NCI-H82 treated with DMSO at 0.1 percent for 48 hours (cell line): Measurements from ENCODE around the gene RNF19B.

Experiments
- DNase-seq: peaks from one replicate; lab custom pipeline; 2025; ENCODE audit not compliant: unreplicated experiment; lab: John Stamatoyannopoulos, UW

RNF19B gene

GRCh38 chr1:32969566-32969965, 5.0 kb upstream of the RNF19B start:
- DNase-seq: no peak

DNA sequence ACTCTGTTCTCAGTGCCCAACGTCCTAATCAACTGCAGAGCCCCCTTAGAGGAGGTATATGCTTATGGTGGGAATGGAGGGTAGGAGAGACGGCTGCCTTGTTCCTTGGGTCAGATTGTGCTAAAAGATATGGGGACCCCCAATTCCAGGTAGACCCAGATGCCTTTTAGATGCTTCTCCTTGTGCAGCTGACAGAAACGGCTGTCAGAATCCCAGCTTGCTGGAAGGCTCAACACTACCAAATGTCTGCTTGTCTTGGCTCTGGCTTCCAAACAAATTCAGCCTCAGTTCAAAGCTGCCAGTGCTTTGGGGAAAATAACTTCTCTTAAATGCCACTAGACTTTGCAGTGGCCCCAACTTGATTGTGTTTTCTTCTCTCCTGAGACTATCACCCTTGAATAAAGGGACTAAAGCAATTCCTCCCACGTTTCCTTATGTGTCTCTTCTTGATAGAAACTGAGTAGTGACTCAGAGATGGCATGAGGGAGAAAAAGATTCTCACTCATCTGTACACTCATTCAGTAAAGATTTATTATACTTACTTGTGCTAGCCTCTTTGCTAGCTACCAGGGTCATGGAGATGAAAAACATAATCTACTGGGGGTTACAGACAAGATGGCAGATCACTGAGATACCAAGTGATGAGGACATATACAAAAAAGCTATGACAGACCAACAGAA, 3.4 kb upstream of the RNF19B start:
- no peak for DNase-seq

DNA sequence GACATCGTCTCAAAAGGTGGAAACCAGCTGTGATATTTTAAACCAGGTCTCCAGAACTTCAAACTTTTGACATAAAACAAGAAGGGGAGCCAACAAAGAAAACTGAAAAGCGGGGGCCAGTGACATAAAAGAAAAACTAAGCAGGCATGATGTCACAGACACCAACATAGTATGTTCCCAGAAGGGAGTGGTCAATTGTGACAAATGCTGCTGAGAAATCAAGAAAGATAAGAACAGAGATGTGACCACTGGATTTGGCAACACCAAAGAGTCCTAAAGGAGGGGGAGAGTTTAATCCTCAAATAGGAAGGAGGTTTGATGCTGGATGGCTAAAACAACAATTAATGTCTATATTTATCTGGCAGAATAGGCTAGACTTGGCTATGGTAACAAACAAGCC, 2.3 kb upstream of the RNF19B start:
- no peak for DNase-seq

GRCh38 chr1:32965251-32965747, 690 bp upstream of the RNF19B start:
- no peak for DNase-seq

GRCh38 chr1:32963746-32964460, 706 bp downstream of the RNF19B start:
- no peak for DNase-seq

- DNase-seq: no peak
Measured at GRCh38 chr1:32962248-32962896, 2.2 kb downstream of the RNF19B start.

GRCh38 chr1:32960819-32961355, 3.7 kb downstream of the RNF19B start:
- DNase-seq: no peak

- DNase-seq: no peak
Measured at GRCh38 chr1:32960342-32960741, 4.3 kb downstream of the RNF19B start.

DNA sequence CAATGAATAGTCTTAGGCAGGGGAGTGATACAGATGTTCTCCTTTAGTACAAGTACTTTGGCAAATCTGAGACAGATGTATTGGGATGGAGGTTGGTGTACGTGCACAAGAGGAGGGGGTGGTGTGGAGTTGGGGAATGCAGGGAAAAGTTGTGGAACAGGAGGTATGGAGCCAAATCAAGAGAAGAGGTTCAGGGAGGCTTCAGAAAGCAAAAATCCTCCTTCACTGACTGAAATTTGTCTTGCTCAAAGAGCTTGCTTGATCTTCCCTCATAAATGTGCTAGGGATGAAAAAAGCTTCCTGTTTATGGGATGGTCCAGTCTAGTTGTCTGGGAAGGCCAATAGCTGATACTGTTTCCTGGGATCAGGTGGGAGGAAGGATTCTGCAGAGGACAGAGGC, 5.8 kb downstream of the RNF19B start:
- no peak for DNase-seq

DNA sequence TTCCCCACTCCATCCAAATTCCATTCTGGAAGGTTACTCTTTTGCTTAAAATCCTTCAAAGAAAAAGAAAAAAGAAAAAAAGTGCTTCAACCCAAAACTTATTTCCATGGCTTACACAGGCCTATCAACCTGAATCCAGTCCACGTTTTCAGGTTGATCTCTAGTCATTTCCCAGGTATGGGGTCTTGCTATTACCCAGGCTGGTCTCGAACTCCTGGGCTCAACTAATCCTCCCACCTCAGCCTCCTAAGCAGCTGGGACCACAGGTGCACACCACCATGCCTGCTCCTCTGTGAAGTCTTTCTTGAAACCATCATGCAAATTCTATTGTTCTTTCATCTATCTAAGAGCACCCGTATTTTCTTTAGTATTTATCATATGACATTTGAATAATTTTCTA, 7.6 kb downstream of the RNF19B start:
- DNase-seq: no peak

DNA sequence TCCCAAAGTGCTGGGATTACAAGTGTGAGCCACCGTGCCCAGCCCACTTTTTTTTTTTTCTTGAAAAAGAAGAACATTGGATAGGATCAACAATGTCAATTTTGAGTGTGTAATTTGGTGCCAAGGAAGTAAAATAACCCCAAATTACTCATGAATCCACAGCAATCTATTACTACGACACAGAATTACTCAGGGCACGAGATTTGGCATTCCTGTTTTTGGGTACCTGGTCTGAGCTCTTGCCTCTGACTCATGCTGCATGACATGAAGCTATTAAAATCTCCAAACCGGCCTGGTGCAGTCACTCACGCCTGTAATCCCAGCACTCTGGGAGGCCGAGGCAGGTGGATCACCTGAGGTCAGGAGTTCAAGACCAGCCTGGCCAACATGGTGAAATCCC, 10.4 kb downstream of the RNF19B start:
- no peak for DNase-seq

- no peak for DNase-seq
Measured at GRCh38 chr1:32953495-32953894, 11.1 kb downstream of the RNF19B start.

- DNase-seq: no peak
Measured at GRCh38 chr1:32949519-32949918, 15.1 kb downstream of the RNF19B start.

DNA sequence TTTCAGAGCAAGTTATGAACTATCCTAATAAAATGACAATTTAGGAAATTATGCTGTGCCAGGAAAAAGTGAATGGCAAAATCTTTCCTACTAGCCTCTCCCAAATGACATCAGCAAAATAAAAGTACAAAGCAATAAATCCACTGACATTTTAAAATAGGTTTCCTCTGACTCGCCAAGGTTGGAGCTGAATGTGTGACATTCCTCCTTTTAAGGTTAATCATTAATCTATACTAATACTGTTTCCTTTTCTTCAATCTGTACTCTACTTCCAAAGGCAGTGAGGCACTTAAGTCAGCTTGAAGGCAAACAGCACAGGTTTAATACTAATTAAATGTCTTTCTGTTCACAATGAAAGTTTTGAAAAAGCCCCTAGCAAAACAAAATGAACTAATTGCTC, 15.7 kb downstream of the RNF19B start:
- DNase-seq: no peak

GRCh38 chr1:32948390-32948722, 16.3 kb downstream of the RNF19B start:
- no peak for DNase-seq

- no peak for DNase-seq
Measured at GRCh38 chr1:32947669-32948389, 16.8 kb downstream of the RNF19B start.

- DNase-seq: no peak
Measured at GRCh38 chr1:32946413-32946812, 18.2 kb downstream of the RNF19B start.

GRCh38 chr1:32944180-32944579, 20.4 kb downstream of the RNF19B start:
- peak; percentile 33 for DNase-seq

DNA sequence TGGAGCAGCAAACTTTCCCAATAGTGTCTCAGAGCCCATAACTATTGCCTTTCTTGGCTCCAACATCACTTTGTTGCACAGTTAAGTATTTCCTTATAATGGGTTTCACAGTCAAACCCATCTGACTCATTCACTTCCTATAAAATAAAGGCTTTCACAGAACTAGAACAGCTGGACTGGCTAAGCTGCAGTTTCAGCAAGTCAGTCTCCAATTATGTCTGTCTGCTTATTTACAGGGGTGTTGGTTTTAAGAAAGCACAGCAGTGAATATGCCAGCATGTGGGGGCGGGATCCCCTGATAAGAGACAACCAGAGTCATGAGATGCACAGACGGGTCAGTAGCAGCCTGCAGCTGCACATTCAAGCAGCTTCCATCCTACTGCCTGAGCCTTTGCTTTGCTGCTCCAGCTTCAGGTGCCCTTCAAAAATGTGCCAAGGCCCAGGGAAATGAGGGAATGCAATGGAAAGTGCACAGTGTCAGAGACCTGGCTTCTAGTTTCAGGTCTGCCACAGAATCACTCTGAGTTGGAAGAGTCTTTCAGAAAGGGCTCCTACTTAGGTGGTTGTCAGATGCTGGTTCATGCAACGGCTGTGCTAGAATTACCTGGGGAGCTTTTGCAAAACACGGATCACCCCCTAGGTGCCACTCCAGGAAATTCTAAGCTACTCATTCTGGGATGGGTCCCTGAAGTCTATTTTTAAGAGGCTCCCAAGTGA, 24.8 kb downstream of the RNF19B start:
- no peak for DNase-seq

GRCh38 chr1:32937061-32937460, 27.5 kb downstream of the RNF19B start:
- no peak for DNase-seq

DNA sequence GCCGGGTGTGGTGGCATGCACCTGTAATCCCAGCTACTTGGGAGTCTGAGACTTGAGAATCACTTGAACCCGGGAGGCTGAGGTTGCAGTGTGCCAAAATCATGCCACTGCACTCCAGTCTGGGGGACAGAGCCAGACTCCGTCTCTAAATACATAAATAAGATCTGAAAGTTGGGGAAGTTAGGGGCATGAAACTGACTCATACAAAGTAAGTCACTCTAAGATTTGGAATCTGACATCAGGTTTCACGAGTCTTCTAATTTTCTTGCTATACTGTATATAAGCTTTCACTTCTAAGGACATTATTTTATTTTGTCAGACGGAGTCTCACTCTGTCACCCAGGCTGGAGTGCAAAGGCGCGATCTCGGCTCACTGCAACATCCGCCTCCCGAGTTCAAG, 30.1 kb downstream of the RNF19B start:
- DNase-seq: no peak
